Measurements from ENCODE around the gene SNRK. TPM values are rescaled to one million over a fixed set of nuclear protein-coding genes. Genes with fewer than 3 reads are reported as not detected.

SNRK gene
- total RNA-seq, 6 experiments from 2014 or later, result 10.0 to 13.8 (median 11.6) TPM

GRCh38 chr3:43331381-43331780, 45.0 kb downstream of the SNRK start:
- Mint-ChIP-seq H3K27me3 (ENCODE audit: insufficient read depth) (peaks cover 1% of the 10 kb centered on the region; the same call in 1 of the 2 replicates), H3K27ac (no peak overlapping the region), H3K4me3 (no peak overlapping the region), H3K36me3 (ENCODE audit: low read depth) (peaks cover 36% of the 10 kb centered on the region), H3K4me1 (ENCODE audit: low read depth) (peaks cover 20% of the 10 kb centered on the region), H3K9me3 (peaks cover 16% of the 10 kb centered on the region)
- TF ChIP-seq CTCF (IDR thresholded peaks at IDR 0.05), result no peak
- DNase-seq, result no peak

GRCh38 chr3:43334976-43335375, 48.6 kb downstream of the SNRK start:
- Mint-ChIP-seq H3K4me3 (no peak overlapping the region), H3K27me3 (ENCODE audit: insufficient read depth) (peaks cover 1% of the 10 kb centered on the region; the same call in 1 of the 2 replicates), H3K27ac (no peak overlapping the region), H3K9me3 (peaks cover 44% of the 10 kb centered on the region), H3K4me1 (ENCODE audit: low read depth) (peaks cover 12% of the 10 kb centered on the region), H3K36me3 (ENCODE audit: low read depth) (peaks cover 62% of the 10 kb centered on the region)
- no peak for TF ChIP-seq CTCF (IDR thresholded peaks at IDR 0.05)
- no peak for DNase-seq

- peaks cover 68% of the 10 kb centered on the region for H3K36me3 Mint-ChIP-seq (ENCODE audit: low read depth)
- H3K27ac Mint-ChIP-seq, result no peak overlapping the region
- peaks cover 6% of the 10 kb centered on the region for H3K4me1 Mint-ChIP-seq (ENCODE audit: low read depth)
- TF ChIP-seq CTCF (IDR thresholded peaks at IDR 0.05), result no peak
- no peak for DNase-seq
- peaks cover 44% of the 10 kb centered on the region for H3K9me3 Mint-ChIP-seq
- H3K4me3 Mint-ChIP-seq, result no peak overlapping the region
- H3K27me3 Mint-ChIP-seq (ENCODE audit: insufficient read depth), result peaks cover 1% of the 10 kb centered on the region; the same call in 1 of the 2 replicates
Measured at GRCh38 chr3:43335799-43336198, 49.5 kb downstream of the SNRK start.

- H3K27ac Mint-ChIP-seq, result no peak overlapping the region
- peaks cover 1% of the 10 kb centered on the region; the same call in 1 of the 2 replicates for H3K27me3 Mint-ChIP-seq (ENCODE audit: insufficient read depth)
- no peak overlapping the region for H3K4me3 Mint-ChIP-seq
- H3K9me3 Mint-ChIP-seq, result peaks cover 44% of the 10 kb centered on the region
- no peak for DNase-seq
- peaks cover 66% of the 10 kb centered on the region for H3K36me3 Mint-ChIP-seq (ENCODE audit: low read depth)
- H3K4me1 Mint-ChIP-seq (ENCODE audit: low read depth), result no peaks in the 10 kb centered on the region
- no peak for TF ChIP-seq CTCF (IDR thresholded peaks at IDR 0.05)
Measured at GRCh38 chr3:43338295-43338694, 52.0 kb downstream of the SNRK start.

- DNase-seq, result no peak
- Mint-ChIP-seq H3K9me3 (peaks cover 37% of the 10 kb centered on the region), H3K27me3 (ENCODE audit: insufficient read depth) (peaks cover 1% of the 10 kb centered on the region; the same call in 1 of the 2 replicates), H3K4me3 (no peak overlapping the region), H3K36me3 (ENCODE audit: low read depth) (peaks cover 63% of the 10 kb centered on the region), H3K4me1 (ENCODE audit: low read depth) (peaks cover 5% of the 10 kb centered on the region), H3K27ac (no peak overlapping the region)
- TF ChIP-seq CTCF (IDR thresholded peaks at IDR 0.05), result no peak
Measured at GRCh38 chr3:43340403-43340802, 54.1 kb downstream of the SNRK start.

GRCh38 chr3:43341788-43342187, 55.4 kb downstream of the SNRK start:
- Mint-ChIP-seq H3K27me3 (ENCODE audit: insufficient read depth) (no peaks in the 10 kb centered on the region), H3K27ac (no peak overlapping the region), H3K4me1 (ENCODE audit: low read depth) (peaks cover 16% of the 10 kb centered on the region), H3K36me3 (ENCODE audit: low read depth) (peaks cover 50% of the 10 kb centered on the region), H3K9me3 (peaks cover 24% of the 10 kb centered on the region), H3K4me3 (no peak overlapping the region)
- TF ChIP-seq CTCF (IDR thresholded peaks at IDR 0.05), result no peak
- DNase-seq, result no peak
